LNCaP clone FGC (cell line): ENCODE measurements around the gene RUNDC1.
"Not testable (repeated sequence)": the region's sequence is repeated elsewhere in the genome, so short reads cannot be mapped to it uniquely, and the experiment has no call there.

Experiments used
- DNase-seq: peaks from one replicate; pipeline ENCODE4 v3.0.0-alpha.2; 2011; ENCODE audit warnings: low read depth
- H3K4me3 ChIP-seq: 2 replicates; pipeline ENCODE4 v1.5.1; 2011; ENCODE audit warnings: mild to moderate bottlenecking, low read depth, low read length, control low read depth
- TF ChIP-seq, protein P1 (sequence below): IDR thresholded peaks from 2 replicates; pipeline ENCODE4 v1.5.1; 2012; ENCODE audit warnings: mild to moderate bottlenecking; ENCODE audit not compliant: control insufficient read depth, insufficient read depth; ENCODE audit errors: extremely low read depth

The RUNDC1 gene

DNA sequence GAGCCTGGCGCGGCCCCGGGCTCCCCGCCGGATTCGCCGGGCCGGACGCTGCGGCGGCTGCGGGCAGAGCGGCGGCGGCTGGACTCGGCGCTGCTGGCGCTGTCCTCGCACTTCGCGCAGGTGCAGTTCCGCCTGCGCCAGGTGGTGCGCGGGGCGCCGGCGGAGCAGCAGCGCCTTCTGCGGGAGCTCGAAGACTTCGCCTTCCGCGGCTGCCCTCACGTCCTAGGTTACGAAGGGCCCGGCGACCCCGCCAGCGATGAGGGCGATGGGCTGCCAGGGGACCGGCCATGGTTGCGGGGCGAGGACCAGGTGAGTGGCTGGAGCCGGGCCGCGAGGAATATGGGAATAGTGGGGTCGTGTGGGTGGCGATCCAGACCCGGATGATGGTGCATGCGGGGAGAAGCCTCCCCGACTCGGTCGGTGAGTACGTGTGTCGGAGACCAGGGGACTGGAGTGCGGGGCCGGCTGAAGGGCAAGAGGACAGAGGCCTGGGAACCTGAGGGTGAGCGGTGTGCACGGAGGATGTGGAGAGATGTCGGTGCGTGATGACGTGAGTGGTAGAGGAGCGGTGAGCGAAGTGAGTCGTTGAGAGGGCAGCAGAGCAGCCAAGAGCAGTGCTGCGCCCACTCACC, 517 bp downstream of the RUNDC1 start:
- TF ChIP-seq, protein P1, sequence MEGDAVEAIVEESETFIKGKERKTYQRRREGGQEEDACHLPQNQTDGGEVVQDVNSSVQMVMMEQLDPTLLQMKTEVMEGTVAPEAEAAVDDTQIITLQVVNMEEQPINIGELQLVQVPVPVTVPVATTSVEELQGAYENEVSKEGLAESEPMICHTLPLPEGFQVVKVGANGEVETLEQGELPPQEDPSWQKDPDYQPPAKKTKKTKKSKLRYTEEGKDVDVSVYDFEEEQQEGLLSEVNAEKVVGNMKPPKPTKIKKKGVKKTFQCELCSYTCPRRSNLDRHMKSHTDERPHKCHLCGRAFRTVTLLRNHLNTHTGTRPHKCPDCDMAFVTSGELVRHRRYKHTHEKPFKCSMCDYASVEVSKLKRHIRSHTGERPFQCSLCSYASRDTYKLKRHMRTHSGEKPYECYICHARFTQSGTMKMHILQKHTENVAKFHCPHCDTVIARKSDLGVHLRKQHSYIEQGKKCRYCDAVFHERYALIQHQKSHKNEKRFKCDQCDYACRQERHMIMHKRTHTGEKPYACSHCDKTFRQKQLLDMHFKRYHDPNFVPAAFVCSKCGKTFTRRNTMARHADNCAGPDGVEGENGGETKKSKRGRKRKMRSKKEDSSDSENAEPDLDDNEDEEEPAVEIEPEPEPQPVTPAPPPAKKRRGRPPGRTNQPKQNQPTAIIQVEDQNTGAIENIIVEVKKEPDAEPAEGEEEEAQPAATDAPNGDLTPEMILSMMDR = peak; percentile 49
- DNase-seq = no peak
- H3K4me3 ChIP-seq = peak overlapping the region; percentile 91

DNA sequence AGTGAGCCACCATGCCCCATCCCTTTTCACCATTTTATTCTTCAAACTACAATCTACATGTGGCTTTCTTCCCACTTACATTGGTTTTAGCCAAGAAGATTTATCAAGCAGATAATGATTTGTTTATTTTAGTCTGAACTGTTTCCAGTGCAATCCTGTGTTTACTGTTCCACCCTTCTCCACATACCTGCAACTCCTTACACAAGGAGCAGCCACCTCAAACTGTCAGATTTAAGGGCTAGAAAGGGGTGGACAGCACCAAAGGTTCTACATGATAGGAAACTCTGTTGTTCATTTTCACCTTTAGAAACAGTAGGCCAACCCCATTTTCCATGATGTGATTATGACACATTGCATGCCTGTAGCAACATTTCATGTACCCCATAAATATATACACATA, 1.9 kb downstream of the RUNDC1 start:
- peak overlapping the region; percentile 91 for H3K4me3 ChIP-seq
- DNase-seq = peak; percentile 97
- TF ChIP-seq, protein P1 = no peak

DNA sequence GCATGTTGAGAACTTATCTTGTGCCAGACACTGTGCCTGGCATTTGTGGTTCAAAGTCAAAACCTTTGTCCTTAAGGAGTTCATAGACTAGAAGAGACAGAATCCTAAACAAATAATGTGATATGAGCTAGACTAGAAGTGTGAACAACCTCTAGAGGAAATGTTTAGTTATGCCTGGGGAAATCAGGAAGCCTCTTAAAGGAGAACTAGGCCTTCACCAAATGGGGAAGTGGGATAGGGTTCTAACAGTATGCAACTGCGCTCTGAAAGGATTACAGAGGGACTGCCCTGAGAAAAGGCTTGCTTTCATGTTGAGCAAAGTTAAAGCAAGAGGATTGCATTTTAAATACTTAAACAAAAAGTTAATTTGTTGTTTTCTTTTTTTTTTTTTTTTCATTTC, 4.9 kb downstream of the RUNDC1 start:
- no peak for DNase-seq
- no peak overlapping the region for H3K4me3 ChIP-seq
- TF ChIP-seq, protein P1 = no peak

- DNase-seq = no peak
- TF ChIP-seq, protein P1 = no peak
- no peak overlapping the region for H3K4me3 ChIP-seq
These were observed 8.8 kb downstream of the RUNDC1 start for GRCh38 chr17:42989141-42989540.

- peak; percentile 56 for DNase-seq
- TF ChIP-seq, protein P1 = no peak
- no peak overlapping the region for H3K4me3 ChIP-seq
These were observed 9.6 kb downstream of the RUNDC1 start for GRCh38 chr17:42989726-42990652.

DNA sequence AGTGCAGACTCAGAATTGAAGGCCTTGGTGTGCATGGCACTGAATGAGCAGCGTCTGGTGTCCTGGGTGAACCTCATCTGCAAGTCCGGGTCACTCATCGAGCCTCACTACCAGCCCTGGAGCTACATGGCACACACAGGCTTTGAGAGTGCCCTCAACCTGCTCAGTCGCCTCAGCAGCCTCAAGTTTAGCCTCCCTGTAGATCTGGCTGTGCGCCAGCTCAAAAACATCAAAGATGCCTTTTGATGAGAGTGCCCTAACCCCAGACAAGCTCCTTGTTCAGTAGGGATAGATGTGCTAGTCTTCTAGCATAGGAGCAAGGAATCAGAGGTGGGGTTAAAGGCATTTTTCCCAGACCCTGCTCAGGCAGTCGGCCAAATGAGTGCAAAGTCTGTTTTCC, 11.1 kb downstream of the RUNDC1 start:
- H3K4me3 ChIP-seq = no peak overlapping the region
- no peak for DNase-seq
- TF ChIP-seq, protein P1 = no peak

- TF ChIP-seq, protein P1 = no peak
- H3K4me3 ChIP-seq = no peak overlapping the region
- DNase-seq = no peak
These were observed 12.5 kb downstream of the RUNDC1 start for GRCh38 chr17:42992872-42993271.

DNA sequence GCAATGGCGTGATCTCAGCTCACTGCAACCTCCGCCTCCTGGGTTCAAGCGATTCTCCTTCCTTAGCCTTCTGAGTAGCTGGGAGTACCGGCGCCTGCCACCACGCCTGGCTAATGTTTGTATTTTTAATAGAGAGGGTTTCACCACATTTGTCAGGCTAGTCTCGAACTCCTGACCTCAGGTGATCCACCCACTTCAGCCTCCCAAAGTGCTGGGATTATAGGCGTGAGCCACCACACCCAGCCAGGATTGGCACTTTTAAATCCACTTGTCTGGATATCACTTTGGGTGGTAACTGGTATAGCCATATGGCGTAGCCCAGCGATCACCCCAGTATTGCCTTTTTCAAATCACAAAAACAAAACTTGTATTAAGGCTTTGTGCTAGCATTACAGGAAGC, 13.5 kb downstream of the RUNDC1 start:
- not testable (repeated sequence) for DNase-seq, H3K4me3 ChIP-seq
